ENCODE results near the gene LEP. TPM values are rescaled to one million over a fixed set of nuclear protein-coding genes. Genes with fewer than 3 reads are reported as not detected.
A peak's percentile ranks its signal among the peaks of the same experiment; 100 is the strongest.

LEP gene
- total and polyA plus RNA-seq, 9 of the 15 experiments (the other 6 are each of a cell fraction or from before 2014, with no cell fraction given) = not detected

DNA sequence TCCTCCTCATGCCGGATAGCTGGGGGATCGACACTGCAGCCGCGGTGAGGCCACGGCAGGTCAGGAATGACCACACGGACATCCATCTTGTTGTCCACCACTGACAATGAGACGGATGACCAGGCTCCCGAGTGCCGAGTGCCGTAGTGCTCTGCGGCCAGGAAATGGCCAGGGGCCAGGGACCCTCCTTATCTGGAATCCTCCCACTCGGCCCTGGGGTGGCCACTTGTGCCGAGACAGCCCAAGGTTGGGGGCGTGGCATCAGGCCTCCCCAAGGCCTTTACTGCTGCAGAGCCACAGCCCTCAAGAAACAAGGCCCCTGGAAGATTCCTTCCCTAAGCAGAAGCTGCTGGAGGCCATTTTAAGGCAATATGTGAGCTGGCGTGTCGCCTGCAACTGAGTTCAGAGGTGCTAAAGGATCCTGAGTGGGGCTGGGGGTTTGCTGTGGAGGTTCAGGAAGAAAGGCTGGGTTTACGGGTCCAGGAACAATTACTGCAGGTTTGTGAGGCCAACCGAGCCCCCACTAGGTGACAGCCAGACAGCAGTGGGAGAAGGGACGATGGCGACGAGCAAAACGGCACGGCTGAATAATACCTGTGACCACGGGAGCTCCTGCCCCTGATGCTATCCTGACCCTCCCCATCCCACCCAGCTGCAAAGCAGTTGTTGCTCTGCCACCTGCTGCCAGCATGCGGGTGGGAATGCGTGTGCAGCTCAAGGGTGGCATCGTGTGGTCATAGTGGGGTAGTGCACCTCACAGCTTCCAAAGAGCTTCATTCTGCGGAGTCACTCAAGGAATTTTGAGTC, 31.6 kb upstream of the LEP start (continued):
- peak; percentile 54; the same call in 1 of the 2 replicates for TF ChIP-seq JUND (IDR thresholded peaks at IDR 0.05; ENCODE audit: borderline replicate concordance, low read depth, low read length)
- no peak; the same call in 2 of the 3 replicates for TF ChIP-seq JUND (tag; IDR thresholded peaks at IDR 0.05; ENCODE audit: borderline replicate concordance, low read depth, low read length)
- 0 out of 2 replicates have a peak, but pooled peaks have one; percentile 9 for TF ChIP-seq SOX6 (IDR thresholded peaks at IDR 0.05)
- TF ChIP-seq CBX3 (IDR thresholded peaks at IDR 0.05; ENCODE audit: borderline replicate concordance in 1 of 2, low read length in 2 of 2) = peak in 1 of 2 experiments; percentile 51; a peak in 1 of 3 replicates
- TF ChIP-seq CSDE1 (IDR thresholded peaks at IDR 0.05) = no peak
- no peak for TF ChIP-seq CBX1 (IDR thresholded peaks at IDR 0.05; ENCODE audit: low read depth)
- TF ChIP-seq, protein P1, sequence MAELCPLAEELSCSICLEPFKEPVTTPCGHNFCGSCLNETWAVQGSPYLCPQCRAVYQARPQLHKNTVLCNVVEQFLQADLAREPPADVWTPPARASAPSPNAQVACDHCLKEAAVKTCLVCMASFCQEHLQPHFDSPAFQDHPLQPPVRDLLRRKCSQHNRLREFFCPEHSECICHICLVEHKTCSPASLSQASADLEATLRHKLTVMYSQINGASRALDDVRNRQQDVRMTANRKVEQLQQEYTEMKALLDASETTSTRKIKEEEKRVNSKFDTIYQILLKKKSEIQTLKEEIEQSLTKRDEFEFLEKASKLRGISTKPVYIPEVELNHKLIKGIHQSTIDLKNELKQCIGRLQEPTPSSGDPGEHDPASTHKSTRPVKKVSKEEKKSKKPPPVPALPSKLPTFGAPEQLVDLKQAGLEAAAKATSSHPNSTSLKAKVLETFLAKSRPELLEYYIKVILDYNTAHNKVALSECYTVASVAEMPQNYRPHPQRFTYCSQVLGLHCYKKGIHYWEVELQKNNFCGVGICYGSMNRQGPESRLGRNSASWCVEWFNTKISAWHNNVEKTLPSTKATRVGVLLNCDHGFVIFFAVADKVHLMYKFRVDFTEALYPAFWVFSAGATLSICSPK (IDR thresholded peaks at IDR 0.05; ENCODE audit: borderline replicate concordance) = no peak
- no peak for TF ChIP-seq IFI16 (CRISPR knock-in tag; IDR thresholded peaks at IDR 0.05)
- peak; percentile 77 for TF ChIP-seq KLF16 (IDR thresholded peaks at IDR 0.05)
- TF ChIP-seq, protein P2, sequence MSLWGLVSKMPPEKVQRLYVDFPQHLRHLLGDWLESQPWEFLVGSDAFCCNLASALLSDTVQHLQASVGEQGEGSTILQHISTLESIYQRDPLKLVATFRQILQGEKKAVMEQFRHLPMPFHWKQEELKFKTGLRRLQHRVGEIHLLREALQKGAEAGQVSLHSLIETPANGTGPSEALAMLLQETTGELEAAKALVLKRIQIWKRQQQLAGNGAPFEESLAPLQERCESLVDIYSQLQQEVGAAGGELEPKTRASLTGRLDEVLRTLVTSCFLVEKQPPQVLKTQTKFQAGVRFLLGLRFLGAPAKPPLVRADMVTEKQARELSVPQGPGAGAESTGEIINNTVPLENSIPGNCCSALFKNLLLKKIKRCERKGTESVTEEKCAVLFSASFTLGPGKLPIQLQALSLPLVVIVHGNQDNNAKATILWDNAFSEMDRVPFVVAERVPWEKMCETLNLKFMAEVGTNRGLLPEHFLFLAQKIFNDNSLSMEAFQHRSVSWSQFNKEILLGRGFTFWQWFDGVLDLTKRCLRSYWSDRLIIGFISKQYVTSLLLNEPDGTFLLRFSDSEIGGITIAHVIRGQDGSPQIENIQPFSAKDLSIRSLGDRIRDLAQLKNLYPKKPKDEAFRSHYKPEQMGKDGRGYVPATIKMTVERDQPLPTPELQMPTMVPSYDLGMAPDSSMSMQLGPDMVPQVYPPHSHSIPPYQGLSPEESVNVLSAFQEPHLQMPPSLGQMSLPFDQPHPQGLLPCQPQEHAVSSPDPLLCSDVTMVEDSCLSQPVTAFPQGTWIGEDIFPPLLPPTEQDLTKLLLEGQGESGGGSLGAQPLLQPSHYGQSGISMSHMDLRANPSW (CRISPR knock-in tag; IDR thresholded peaks at IDR 0.05) = peak; percentile 87; the same call in 1 of the 2 replicates
- TF ChIP-seq ZNF707 (CRISPR knock-in tag; conservative IDR thresholded peaks at IDR 0.05) = no peak
- TF ChIP-seq TEAD1 (CRISPR knock-in tag; IDR thresholded peaks at IDR 0.05) = peak in 1 of 2 experiments; percentile 90; a peak in 2 of 4 replicates
- peak; percentile 94 for TF ChIP-seq CC2D1A (IDR thresholded peaks at IDR 0.05)
- TF ChIP-seq SIN3A (IDR thresholded peaks at IDR 0.05; ENCODE audit: borderline replicate concordance in 2 of 2, control insufficient read depth in 1 of 2, low read depth in 2 of 2, low read length in 2 of 2) = no peak
- no peak for TF ChIP-seq ATF1 (CRISPR knock-in tag; IDR thresholded peaks at IDR 0.05)
- TF ChIP-seq ATF1 (tag; IDR thresholded peaks at IDR 0.05) = peak; percentile 44; the same call in 1 of the 2 replicates
- no peak for TF ChIP-seq RBM22 (IDR thresholded peaks at IDR 0.05; ENCODE audit: low read depth, low read length, poor library complexity, severe bottlenecking)
- no peak for TF ChIP-seq GABPB2 (CRISPR knock-in tag; conservative IDR thresholded peaks at IDR 0.05)
- no peak for TF ChIP-seq DDX20 (tag; IDR thresholded peaks at IDR 0.05; ENCODE audit: low read depth)
- TF ChIP-seq, protein P3, sequence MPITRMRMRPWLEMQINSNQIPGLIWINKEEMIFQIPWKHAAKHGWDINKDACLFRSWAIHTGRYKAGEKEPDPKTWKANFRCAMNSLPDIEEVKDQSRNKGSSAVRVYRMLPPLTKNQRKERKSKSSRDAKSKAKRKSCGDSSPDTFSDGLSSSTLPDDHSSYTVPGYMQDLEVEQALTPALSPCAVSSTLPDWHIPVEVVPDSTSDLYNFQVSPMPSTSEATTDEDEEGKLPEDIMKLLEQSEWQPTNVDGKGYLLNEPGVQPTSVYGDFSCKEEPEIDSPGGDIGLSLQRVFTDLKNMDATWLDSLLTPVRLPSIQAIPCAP (CRISPR knock-in tag; IDR thresholded peaks at IDR 0.05; ENCODE audit: borderline replicate concordance) = no peak
- TF ChIP-seq, protein P4, sequence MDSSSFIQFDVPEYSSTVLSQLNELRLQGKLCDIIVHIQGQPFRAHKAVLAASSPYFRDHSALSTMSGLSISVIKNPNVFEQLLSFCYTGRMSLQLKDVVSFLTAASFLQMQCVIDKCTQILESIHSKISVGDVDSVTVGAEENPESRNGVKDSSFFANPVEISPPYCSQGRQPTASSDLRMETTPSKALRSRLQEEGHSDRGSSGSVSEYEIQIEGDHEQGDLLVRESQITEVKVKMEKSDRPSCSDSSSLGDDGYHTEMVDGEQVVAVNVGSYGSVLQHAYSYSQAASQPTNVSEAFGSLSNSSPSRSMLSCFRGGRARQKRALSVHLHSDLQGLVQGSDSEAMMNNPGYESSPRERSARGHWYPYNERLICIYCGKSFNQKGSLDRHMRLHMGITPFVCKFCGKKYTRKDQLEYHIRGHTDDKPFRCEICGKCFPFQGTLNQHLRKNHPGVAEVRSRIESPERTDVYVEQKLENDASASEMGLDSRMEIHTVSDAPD (CRISPR knock-in tag; IDR thresholded peaks at IDR 0.05) = no peak
